Measurements from ENCODE around the gene RUBCNL.

GRCh38 chr13:46354156-46355087 is 32.6 kb downstream of the RUBCNL start:
- TF ChIP-seq ZNF274 (IDR thresholded peaks at IDR 0.05; ENCODE audit: low read depth, low read length): no peak
- no peak for TF ChIP-seq POLR2A (IDR thresholded peaks at IDR 0.05; ENCODE audit: borderline replicate concordance, extremely low read depth, insufficient read depth, insufficient read length)
